Measurements from ENCODE around the gene CALN1.

DNA sequence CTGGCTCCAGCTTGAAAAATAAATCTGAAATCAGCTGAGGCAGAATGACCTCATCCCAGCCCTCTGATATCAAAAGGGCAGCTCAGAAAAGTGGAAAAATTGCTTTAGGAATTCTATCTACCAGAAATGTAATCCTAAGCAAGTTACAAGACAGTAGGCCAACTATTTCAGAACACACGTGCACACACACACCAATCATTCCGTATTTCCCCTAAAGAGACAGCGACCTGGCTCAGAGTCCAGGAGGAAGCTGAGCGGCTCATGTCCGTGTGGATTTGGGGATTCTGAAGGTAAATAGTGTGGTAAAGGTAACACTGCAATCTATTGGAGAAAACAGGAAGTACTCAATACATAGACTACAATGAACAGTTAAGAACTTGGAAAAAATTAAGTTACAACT is 288.2 kb downstream of the CALN1 start:
- TF ChIP-seq CTCF (IDR thresholded peaks at IDR 0.05) (no peak), POLR2A (IDR thresholded peaks at IDR 0.05) (no peak)

Data from gastroesophageal sphincter (tissue), 3 donors.